GM19397 (cell line): ENCODE data around the gene F2R.
"Not testable (repeated sequence)": the region's sequence is repeated elsewhere in the genome, so short reads cannot be mapped to it uniquely, and the experiment has no call there.

Experiments used
- ATAC-seq: cut with Tn5 transposase; IDR thresholded peaks from one replicate; pipeline ENCODE4 v1.9.1; 2021; ENCODE audit warnings: mild to moderate bottlenecking, moderate library complexity; ENCODE audit not compliant: unreplicated experiment

Gene F2R

DNA sequence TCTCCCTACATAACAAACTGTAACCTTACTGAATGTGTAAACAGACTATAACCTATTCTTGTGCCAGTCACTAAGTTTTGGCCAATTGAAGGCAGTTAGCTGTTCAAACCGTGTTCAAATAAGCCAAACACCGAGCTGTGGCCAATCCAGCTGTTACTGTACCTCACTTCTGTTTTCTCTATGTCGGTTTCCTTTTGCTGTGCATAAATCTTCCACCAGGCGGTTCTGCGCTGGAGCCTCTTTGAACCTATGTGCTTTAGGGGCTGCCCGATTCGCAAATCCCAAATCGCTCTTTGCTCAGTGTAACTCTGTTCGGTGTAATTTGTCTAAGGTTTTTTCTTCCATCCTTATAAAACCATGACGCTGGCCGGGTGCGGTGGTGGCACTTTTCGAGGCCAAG is 31.8 kb downstream of the F2R start:
- ATAC-seq, result no peak

DNA sequence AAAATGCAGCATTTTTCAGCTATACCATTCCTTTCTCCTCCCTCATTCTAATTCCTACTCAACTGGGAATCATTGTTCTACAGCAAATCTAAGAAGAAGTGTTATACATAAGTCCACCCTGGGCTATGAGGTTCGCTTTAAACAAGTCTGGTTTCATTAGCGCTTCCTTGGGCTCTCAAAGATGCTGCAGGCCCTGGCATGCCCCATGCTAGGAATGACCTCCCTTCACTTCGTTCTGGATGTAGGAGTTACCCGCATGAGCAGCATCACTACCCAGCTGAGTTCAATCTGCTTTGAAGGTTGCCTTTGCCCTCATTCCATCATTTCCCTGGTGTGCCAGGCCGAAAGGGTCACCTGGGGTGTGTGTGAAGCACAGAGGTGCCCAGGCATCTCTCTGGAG is 35.4 kb downstream of the F2R start:
- no peak for ATAC-seq

GRCh38 chr5:76754668-76755078 is 38.7 kb downstream of the F2R start:
- ATAC-seq, result no peak

DNA sequence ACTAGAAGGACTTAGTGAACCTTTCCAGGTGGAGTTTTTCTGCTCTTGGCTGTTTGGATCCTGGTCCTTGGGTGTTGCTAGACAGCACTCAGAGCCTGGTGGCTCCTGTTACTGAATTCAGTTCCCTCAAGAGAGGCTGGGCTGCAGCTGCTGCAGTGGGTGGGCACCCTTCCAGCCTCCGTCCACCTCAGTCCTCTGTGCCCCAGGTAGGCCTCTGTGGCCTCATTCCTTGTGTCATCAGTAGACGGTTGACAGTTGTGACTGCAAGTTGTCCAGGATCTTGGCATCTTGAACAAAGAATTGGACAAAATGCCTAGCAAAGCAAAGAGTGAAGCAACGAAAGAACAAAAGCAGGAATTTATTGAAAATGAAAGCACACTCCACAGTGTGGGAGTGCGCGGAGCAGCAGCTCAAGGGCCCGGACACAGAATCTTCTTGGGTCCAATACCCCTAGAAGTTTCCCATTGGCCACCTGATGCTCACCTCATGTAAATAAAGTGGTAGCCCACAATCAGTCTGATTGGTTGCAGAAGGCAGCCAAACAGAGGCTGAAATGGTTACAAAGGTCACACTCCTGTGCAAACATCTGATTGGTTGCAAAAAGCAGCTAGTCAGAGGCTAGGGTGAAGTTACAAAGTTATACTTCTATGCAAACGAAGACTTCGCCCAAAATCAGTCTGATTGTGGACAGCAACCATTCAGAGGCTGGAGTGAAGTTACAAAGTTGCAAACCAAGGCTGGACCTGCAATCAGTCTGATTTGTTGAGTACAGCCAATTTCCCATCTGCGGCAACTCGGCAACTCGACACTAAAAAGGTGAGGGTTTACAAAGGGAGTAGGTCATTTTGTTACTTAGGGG is 40.1 kb downstream of the F2R start:
- ATAC-seq, result no peak

DNA sequence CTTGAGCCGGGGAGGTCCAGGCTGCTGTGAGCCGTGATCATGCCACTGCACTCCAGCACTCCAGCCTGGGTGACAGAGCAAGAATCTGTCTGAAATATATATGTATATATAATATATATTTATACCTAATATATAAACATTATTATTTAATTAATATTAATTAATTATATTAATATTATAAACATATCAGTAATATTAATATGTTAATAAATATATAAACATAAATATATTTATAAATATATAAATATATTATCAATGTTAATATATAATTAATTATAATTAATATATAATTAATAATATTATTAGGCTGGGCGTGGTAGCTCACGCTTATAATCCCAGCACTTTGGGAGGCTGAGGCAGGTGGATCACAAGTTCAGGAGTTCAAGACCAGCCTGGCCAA is 41.1 kb downstream of the F2R start:
- no peak for ATAC-seq

DNA sequence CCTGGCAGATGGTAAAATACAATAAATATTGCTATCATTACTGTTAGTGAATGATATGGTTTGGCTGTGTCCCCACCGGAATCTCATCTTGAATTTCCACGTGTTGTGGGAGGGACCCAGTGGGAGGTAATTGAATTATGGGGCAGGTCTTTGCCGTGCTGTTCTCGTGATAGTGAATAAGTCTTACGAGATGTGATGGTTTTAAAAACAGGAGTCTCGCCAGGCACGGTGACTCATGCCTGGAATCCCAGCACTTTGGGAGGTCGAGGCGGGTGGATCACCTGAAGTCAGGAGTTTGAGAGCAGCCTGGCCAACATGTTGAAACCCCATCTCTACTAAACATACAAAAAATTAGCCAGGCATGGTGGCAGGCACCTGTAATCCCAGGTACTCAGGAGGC is 45.2 kb downstream of the F2R start:
- not testable (repeated sequence) for ATAC-seq

- no peak for ATAC-seq
Measured at GRCh38 chr5:76762484-76762883, 46.6 kb downstream of the F2R start.

DNA sequence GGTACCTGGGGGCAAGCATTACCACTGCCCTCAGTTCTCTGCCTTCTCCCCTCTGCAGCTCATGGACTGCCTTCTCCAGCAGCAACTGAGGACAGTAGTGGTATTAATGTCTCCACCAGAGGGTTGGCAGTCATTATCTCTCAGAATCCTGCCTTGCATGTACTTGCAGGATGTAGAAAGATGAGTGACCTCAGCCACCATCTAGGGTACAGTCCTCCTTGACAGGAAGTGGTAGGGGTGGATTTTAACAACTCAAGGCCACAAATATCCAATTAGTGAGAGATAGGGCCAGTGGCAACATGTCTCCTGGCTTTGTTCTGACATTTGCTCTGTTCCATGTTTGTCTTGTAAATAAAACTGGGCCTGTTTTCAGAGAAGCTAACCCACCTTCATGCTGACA is 47.2 kb downstream of the F2R start:
- ATAC-seq, result no peak

- no peak for ATAC-seq
Measured at GRCh38 chr5:76764374-76764773, 48.4 kb downstream of the F2R start.

GRCh38 chr5:76765249-76765648 is 49.3 kb downstream of the F2R start:
- ATAC-seq, result no peak

- no peak for ATAC-seq
Measured at GRCh38 chr5:76766746-76767145, 50.8 kb downstream of the F2R start.

DNA sequence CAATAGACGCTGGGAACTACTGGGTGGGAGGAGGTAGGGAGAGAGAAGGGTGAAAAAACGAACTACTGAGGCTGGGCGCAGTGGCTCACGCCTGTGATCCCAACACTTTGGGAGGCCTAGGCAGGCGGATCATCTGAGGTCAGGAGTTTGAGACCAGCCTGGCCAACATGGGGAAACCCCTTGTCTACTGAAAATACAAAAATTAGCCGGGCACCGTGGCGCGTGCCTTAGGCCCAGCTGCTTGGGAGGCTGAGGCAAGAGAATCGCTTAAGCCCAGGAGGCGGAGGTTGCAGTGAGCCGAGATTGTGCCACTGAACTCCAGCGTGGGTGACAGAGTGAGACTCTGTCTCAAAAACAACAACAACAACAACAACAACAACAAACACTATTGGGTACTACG is 55.1 kb downstream of the F2R start:
- not testable (repeated sequence) for ATAC-seq

DNA sequence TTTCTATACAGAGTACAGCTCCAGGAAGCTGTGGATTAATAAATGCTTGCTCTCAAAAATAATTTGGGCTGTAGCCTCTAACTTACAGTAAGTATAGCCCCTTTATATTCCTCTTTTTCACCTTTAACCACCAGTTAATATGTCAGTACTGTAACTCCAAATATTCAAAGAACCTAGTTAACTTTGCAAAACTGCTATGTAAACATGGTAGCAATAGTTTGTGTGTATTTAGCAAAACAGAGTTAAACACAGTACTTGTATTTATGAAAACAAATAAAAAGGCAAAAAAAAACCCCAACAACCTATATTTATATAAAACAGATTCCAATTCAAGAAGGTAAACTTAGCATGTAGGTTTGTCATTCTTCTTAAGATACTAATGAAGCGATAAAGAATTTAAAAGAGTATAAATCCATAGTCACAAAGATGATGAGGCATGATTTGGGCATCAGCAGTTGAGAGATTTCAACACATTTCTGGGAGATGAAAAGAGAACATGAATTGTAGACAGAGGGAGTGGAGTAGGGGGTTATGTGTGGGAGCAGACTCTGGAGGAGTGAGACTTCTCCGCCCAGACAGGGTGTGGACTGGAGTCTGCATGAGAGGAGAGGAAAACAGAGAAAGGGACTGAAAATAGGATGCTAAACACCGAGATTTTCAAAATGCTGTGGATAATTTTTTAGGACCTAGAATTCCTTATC is 55.9 kb downstream of the F2R start:
- no peak for ATAC-seq

DNA sequence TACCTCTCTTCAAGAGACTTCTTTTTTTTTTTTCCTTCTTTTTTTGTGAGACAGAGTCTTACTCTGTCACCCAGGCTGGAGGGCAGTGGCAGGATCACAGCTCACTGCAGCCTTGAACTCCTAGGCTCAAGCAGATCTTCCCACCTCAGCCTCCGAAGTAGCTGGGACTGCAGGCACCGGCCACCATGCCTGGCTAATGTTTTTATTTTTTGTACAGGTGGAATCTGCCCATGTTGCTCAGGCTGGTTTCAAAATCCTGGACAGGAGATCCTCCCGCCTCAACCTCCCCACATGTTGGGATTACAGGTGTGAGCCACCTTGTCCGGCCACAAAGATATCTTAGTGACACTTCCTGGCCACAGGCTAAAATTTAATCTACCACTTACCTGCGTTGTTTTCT is 60.0 kb downstream of the F2R start:
- no peak for ATAC-seq

DNA sequence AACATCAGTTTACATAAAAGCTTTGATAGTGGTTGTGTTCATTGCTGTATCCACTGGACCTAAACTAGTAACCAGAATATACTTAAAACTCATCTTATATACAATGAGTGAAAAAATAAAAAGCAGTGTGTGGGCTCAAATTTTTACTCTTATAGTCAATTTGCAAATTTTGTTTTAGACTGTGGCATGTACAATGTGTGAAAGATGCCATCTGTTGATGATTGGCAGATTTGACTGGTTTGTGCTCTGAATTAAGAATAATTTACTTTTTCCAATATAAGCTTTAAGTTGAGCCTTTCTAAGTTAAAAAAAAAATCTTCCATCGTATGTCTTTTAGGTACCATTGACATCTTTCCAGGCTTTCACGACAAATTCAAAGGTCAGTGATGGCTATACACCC is 60.5 kb downstream of the F2R start:
- ATAC-seq, result no peak

GRCh38 chr5:76780616-76781015 is 64.7 kb downstream of the F2R start:
- not testable (repeated sequence) for ATAC-seq

DNA sequence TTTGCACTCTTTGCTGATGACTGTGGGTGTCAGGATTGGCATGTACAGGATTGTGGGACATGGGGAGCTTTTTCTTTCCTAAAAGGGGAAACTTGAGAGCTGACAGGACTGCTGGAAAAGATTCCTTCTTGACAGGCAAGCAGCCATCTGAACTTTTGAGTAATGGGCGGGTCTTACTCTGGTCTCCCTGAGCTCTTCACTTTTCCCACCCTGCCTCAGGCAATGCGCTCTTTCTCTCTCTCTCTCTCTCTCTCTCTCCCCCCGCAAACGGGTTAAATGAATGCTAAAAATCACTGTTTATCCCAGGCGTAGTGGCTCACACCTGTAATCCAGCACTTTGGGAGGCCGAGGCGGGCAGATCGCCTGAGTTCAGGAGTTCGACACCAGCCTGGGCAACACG is 65.8 kb downstream of the F2R start:
- no peak for ATAC-seq

- no peak for ATAC-seq
Measured at GRCh38 chr5:76782444-76782843, 66.5 kb downstream of the F2R start.
